ENCODE measurements around the gene EFCAB6. TPM values are rescaled to one million over a fixed set of nuclear protein-coding genes. Genes with fewer than 3 reads are reported as not detected.

The EFCAB6 gene
- total and polyA plus RNA-seq, 9 of the 15 experiments (the other 6 are each of a cell fraction or from before 2014, with no cell fraction given): 0.06 TPM; not detected in 8

DNA sequence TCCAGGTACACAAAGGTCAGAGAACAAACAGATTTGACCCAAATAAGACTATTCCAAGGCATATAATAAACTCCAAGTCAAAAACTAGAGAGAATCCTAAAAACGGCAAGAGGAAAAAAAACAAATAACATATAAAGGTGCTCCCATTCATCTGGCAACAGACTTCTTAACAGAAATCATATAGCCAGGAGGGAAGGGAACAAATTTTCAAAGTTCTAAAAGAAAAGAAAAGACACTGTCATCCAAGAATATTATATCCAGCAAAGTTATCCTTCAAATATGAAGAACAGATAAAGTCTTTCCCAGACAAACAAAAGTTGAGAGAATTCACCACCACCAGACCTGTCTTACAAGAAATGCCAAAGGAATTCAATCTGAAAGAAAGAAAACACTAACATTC, 11.1 kb downstream of the EFCAB6 start:
- H3K4me3 ChIP-seq: no peak overlapping the region
- H3K27me3 ChIP-seq (ENCODE audit: control insufficient read depth in 2 of 2, insufficient read depth in 2 of 2, low read length in 2 of 2): no peaks in the 10 kb centered on the region
- 14% methylated on average over 1 of the region's 1 CpG for WGBS (ENCODE audit: insufficient coverage, low coverage, missing lambda C conversion rate)
- intact Hi-C loops (cut with micrococcal nuclease) (no loop called here), in situ Hi-C loops (cut with MboI) (no loop called here)
- no peaks in the 10 kb centered on the region for H3K4me1 ChIP-seq (replicated peaks in 1 of 2; ENCODE audit: control insufficient read depth in 2 of 2, insufficient read depth in 2 of 2, low read length in 2 of 2)
- no peak overlapping the region for H2AFZ ChIP-seq (ENCODE audit: low read depth, low read length)
- ATAC-seq (no peak), FAIRE-seq (no peak), DNase-seq (ENCODE audit: extremely low read depth in 1 of 4, low spot score in 3 of 4) (no peak)
- CTCF ChIA-PET (ENCODE audit: low intra/inter-chr PET ratio): no interaction called here
- POLR2A ChIA-PET: no interaction called here
- no TSS peak for BruUV-seq (replicated peaks)
- TF ChIP-seq, protein P1, sequence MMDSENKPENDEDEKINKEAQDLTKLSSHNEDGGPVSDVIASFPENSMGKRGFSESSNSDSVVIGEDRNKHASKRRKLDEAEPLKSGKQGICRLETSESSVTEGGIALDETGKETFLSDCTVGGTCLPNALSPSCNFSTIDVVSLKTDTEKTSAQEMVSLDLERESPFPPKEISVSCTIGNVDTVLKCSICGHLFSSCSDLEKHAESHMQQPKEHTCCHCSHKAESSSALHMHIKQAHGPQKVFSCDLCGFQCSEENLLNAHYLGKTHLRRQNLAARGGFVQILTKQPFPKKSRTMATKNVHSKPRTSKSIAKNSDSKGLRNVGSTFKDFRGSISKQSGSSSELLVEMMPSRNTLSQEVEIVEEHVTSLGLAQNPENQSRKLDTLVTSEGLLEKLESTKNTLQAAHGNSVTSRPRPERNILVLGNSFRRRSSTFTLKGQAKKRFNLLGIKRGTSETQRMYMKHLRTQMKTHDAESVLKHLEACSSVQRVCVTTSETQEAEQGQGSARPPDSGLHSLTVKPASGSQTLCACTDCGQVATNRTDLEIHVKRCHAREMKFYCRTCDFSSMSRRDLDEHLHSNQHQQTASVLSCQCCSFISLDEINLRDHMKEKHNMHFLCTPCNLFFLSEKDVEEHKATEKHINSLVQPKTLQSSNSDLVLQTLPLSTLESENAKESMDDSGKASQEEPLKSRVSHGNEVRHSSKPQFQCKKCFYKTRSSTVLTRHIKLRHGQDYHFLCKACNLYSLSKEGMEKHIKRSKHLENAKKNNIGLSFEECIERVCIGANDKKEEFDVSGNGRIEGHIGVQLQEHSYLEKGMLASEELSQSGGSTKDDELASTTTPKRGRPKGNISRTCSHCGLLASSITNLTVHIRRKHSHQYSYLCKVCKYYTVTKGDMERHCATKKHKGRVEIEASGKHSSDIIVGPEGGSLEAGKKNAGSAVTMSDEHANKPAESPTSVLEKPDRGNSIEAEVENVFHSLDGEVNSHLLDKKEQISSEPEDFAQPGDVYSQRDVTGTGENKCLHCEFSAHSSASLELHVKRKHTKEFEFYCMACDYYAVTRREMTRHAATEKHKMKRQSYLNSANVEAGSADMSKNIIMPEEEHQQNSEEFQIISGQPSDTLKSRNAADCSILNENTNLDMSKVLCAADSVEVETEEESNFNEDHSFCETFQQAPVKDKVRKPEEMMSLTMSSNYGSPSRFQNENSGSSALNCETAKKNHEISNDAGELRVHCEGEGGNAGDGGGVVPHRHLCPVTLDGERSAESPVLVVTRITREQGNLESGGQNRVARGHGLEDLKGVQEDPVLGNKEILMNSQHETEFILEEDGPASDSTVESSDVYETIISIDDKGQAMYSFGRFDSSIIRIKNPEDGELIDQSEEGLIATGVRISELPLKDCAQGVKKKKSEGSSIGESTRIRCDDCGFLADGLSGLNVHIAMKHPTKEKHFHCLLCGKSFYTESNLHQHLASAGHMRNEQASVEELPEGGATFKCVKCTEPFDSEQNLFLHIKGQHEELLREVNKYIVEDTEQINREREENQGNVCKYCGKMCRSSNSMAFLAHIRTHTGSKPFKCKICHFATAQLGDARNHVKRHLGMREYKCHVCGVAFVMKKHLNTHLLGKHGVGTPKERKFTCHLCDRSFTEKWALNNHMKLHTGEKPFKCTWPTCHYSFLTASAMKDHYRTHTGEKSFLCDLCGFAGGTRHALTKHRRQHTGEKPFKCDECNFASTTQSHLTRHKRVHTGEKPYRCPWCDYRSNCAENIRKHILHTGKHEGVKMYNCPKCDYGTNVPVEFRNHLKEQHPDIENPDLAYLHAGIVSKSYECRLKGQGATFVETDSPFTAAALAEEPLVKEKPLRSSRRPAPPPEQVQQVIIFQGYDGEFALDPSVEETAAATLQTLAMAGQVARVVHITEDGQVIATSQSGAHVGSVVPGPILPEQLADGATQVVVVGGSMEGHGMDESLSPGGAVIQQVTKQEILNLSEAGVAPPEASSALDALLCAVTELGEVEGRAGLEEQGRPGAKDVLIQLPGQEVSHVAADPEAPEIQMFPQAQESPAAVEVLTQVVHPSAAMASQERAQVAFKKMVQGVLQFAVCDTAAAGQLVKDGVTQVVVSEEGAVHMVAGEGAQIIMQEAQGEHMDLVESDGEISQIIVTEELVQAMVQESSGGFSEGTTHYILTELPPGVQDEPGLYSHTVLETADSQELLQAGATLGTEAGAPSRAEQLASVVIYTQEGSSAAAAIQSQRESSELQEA (IDR thresholded peaks at IDR 0.05; ENCODE audit: low read depth): no peak
- TF ChIP-seq ZNF133 (CRISPR knock-in tag; IDR thresholded peaks at IDR 0.05) (no peak), ZNF584 (CRISPR knock-in tag; IDR thresholded peaks at IDR 0.05; ENCODE audit: low read depth) (no peak), PRMT5 (CRISPR knock-in tag; IDR thresholded peaks at IDR 0.05) (no peak), ZBTB1 (CRISPR knock-in tag; IDR thresholded peaks at IDR 0.05; ENCODE audit: borderline replicate concordance, low read depth) (no peak)
- TF ChIP-seq, protein P2, sequence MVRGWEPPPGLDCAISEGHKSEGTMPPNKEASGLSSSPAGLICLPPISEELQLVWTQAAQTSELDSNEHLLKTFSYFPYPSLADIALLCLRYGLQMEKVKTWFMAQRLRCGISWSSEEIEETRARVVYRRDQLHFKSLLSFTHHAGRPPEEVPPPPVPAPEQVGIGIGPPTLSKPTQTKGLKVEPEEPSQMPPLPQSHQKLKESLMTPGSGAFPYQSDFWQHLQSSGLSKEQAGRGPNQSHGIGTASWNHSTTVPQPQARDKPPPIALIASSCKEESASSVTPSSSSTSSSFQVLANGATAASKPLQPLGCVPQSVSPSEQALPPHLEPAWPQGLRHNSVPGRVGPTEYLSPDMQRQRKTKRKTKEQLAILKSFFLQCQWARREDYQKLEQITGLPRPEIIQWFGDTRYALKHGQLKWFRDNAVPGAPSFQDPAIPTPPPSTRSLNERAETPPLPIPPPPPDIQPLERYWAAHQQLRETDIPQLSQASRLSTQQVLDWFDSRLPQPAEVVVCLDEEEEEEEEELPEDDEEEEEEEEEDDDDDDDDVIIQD (CRISPR knock-in tag; IDR thresholded peaks at IDR 0.05): no peak
- TF ChIP-seq, protein P3, sequence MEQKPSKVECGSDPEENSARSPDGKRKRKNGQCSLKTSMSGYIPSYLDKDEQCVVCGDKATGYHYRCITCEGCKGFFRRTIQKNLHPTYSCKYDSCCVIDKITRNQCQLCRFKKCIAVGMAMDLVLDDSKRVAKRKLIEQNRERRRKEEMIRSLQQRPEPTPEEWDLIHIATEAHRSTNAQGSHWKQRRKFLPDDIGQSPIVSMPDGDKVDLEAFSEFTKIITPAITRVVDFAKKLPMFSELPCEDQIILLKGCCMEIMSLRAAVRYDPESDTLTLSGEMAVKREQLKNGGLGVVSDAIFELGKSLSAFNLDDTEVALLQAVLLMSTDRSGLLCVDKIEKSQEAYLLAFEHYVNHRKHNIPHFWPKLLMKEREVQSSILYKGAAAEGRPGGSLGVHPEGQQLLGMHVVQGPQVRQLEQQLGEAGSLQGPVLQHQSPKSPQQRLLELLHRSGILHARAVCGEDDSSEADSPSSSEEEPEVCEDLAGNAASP (IDR thresholded peaks at IDR 0.05): no peak
- H3K79me2 ChIP-seq (ENCODE audit: control insufficient read depth, insufficient read depth, low read length): no peaks in the 10 kb centered on the region
- no peaks in the 10 kb centered on the region for H3K36me3 ChIP-seq (ENCODE audit: control insufficient read depth, insufficient read depth, low read length)
- H3K9ac ChIP-seq (ENCODE audit: insufficient read depth in 1 of 2, low read depth in 2 of 2, low read length in 2 of 2): no peak overlapping the region
- H3K27ac ChIP-seq (ENCODE audit: extremely low read depth, low read depth, low read length): no peak overlapping the region
- H4K20me1 ChIP-seq (replicated peaks; ENCODE audit: control insufficient read depth, insufficient read depth, low read length): no peaks in the 10 kb centered on the region
- no peaks in the 10 kb centered on the region for H3K9me3 ChIP-seq (replicated peaks; ENCODE audit: control insufficient read depth, insufficient read depth, low read depth, low read length)
- no peaks in the 10 kb centered on the region for H3K9me1 ChIP-seq (ENCODE audit: control insufficient read depth, insufficient read depth, low read length)
- no peak overlapping the region for H3K4me2 ChIP-seq (ENCODE audit: insufficient read depth, low read length)

All from K562 (cell line).